ENCODE results near the gene ZNG1A. TPM values are rescaled to one million over a fixed set of nuclear protein-coding genes. Genes with fewer than 3 reads are reported as not detected.
"Not testable (repeated sequence)": the region's sequence is repeated elsewhere in the genome, so short reads cannot be mapped to it uniquely, and the experiment has no call there.

The ZNG1A gene
- total RNA-seq, 1 donor from 2014 or later, result 33.3 TPM

DNA sequence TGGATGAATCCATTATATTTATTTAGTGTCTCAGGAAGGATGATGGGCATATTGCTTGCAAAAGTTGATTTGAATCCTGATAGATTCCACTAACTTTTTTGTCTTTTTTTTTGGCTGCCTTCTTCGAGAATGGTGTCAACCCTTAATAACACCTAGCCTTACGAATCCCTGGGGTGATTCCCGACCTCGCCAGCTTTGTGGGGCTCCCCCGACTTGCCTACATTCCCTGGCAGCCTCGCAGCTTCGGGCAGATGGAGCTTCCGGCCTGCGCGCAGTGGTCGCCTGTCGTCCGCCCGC is 35.4 kb upstream of the ZNG1A start:
- TF ChIP-seq CTCF (IDR thresholded peaks at IDR 0.05; ENCODE audit: insufficient read depth, low read length, poor library complexity, severe bottlenecking), result no peak
- H3K27me3 ChIP-seq (ENCODE audit: control insufficient read depth, insufficient read depth, low read length), result peaks cover 9% of the 10 kb centered on the region
- peak overlapping the region; percentile 55 for H3K4me3 ChIP-seq (ENCODE audit: low read depth, low read length)
- no peak for DNase-seq (ENCODE audit: low read depth)
- no peaks in the 10 kb centered on the region for H3K36me3 ChIP-seq (ENCODE audit: control insufficient read depth, insufficient read depth, low read length)

- not testable (repeated sequence) for H3K27me3 ChIP-seq (ENCODE audit: control insufficient read depth, insufficient read depth, low read length); DNase-seq (ENCODE audit: low read depth); H3K36me3 ChIP-seq (ENCODE audit: control insufficient read depth, insufficient read depth, low read length); H3K4me3 ChIP-seq (ENCODE audit: low read depth, low read length)
Measured at GRCh38 chr9:213901-214300, 35.0 kb upstream of the ZNG1A start.

GRCh38 chr9:212297-212696 is 33.4 kb upstream of the ZNG1A start:
- DNase-seq (ENCODE audit: low read depth), result no peak
- Histone ChIP-seq H3K4me3 (ENCODE audit: low read depth, low read length) (no peak overlapping the region), H3K27me3 (ENCODE audit: control insufficient read depth, insufficient read depth, low read length) (peaks cover 9% of the 10 kb centered on the region), H3K36me3 (ENCODE audit: control insufficient read depth, insufficient read depth, low read length) (no peaks in the 10 kb centered on the region)
- TF ChIP-seq CTCF (IDR thresholded peaks at IDR 0.05; ENCODE audit: insufficient read depth, low read length, poor library complexity, severe bottlenecking), result no peak

GRCh38 chr9:211557-211956 is 32.7 kb upstream of the ZNG1A start:
- Histone ChIP-seq H3K36me3 (ENCODE audit: control insufficient read depth, insufficient read depth, low read length) (no peaks in the 10 kb centered on the region), H3K27me3 (ENCODE audit: control insufficient read depth, insufficient read depth, low read length) (peaks cover 9% of the 10 kb centered on the region), H3K4me3 (ENCODE audit: low read depth, low read length) (no peak overlapping the region)
- no peak for DNase-seq (ENCODE audit: low read depth)
- TF ChIP-seq CTCF (IDR thresholded peaks at IDR 0.05; ENCODE audit: insufficient read depth, low read length, poor library complexity, severe bottlenecking), result no peak

DNA sequence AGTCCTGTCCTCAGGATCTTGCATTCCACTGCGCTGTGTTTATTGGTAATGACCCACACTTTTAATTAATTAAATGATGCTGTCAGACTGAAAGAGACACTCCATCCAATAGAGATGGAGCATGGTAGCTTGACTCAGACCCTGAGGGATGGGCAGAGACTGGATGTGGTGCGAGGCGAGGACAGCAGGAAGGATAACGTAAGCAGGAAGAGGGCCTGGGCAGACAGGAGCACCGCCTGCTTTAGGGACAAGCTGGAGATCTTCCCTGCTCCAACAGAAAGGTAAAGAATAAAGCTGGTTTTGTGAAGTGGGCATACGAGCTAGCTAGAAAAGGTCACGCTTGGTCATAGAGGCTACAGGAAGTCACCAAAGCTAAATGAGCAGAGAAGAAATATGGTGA is 32.2 kb upstream of the ZNG1A start:
- no peak for DNase-seq (ENCODE audit: low read depth)
- TF ChIP-seq CTCF (IDR thresholded peaks at IDR 0.05; ENCODE audit: insufficient read depth, low read length, poor library complexity, severe bottlenecking), result no peak
- Histone ChIP-seq H3K27me3 (ENCODE audit: control insufficient read depth, insufficient read depth, low read length) (peaks cover 9% of the 10 kb centered on the region), H3K36me3 (ENCODE audit: control insufficient read depth, insufficient read depth, low read length) (no peaks in the 10 kb centered on the region), H3K4me3 (ENCODE audit: low read depth, low read length) (no peak overlapping the region)

DNA sequence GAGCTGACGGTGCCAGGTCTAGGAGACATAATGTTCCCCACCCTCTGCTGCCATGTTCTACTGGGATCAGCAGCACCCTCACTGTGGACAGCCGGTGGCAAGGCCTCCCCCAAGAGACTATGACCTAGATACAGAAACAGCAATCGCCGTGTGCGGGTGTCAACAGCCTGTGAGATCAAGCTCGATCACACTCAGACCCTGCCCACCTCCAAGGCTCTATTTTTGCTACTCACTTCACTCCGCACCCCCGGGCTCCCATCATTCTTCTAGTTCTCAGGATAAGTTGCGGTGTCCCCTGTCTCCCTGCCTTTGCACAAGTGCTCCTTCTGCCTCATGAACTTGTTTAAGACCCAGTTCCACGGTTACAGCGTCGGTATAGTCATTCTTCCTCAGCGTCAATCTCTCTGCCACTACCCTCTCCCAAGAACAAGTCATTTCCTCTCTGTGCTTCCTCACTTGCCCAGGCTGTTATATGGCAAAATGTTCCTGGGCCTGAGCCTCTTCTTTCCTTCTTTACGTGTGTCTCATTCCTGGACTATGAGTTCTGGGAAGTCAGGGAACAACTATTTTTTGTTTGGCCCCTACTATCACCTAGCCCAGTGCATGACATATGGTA is 30.4 kb upstream of the ZNG1A start:
- no peak for DNase-seq (ENCODE audit: low read depth)
- no peaks in the 10 kb centered on the region for H3K27me3 ChIP-seq (ENCODE audit: control insufficient read depth, insufficient read depth, low read length)
- TF ChIP-seq CTCF (IDR thresholded peaks at IDR 0.05; ENCODE audit: insufficient read depth, low read length, poor library complexity, severe bottlenecking), result no peak
- no peak overlapping the region for H3K4me3 ChIP-seq (ENCODE audit: low read depth, low read length)
- H3K36me3 ChIP-seq (ENCODE audit: control insufficient read depth, insufficient read depth, low read length), result no peaks in the 10 kb centered on the region

All from kidney epithelial cell (primary cell).